Kidney tubule cell (primary cell): ENCODE data around the gene RSPH6A.
A peak's percentile ranks its signal among the peaks of the same experiment; 100 is the strongest.
"Not testable (repeated sequence)": the region's sequence is repeated elsewhere in the genome, so short reads cannot be mapped to it uniquely, and the experiment has no call there.

ENCODE experiments used
- DNase-seq: peaks from one replicate; pipeline ENCODE4 v3.0.0-alpha.2; 2018; ENCODE audit warnings: low spot score

Gene RSPH6A

DNA sequence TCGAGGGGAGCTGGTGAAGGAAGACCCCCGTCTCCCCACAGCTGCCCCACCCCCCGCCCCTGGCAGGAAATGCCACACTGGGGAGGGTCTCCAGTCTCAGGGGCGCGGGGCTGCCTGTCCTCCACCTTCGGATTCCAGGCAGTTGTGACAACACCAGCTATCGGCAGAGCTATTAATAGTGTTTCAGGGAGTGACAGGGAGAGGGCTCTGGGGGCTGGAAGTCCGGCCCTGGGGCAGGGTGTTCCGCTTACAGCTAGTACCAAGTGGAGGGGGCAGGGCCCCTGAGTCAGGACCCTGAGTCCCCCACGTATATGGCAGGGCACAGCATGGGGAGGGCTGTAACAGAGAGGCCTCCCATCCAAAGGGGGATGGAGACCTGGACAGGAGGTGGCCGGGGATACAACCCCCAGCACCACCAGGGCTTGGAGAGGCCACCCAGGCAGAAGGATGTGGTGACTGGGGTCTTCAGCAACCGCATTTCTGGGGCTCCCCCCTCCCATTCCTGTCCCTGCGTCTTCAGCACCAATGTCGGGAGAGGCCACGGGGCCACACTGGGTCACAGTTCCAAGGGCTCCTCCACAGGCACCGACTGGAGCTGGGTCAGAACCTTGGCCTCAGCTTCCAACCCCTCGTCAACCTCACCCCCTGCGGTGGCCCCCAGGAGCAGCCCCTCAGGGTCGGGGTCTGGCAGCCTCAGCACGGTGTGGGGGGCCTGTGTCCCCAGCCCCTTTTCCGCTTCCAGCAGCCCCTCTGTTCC, 50.0 kb downstream of the RSPH6A start:
- DNase-seq = no peak

- no peak for DNase-seq
These were observed 50.6 kb downstream of the RSPH6A start for GRCh38 chr19:45764475-45764874.

- DNase-seq = no peak
These were observed 51.3 kb downstream of the RSPH6A start for GRCh38 chr19:45763691-45764294.

- no peak for DNase-seq
These were observed 52.1 kb downstream of the RSPH6A start for GRCh38 chr19:45762870-45763631.

DNA sequence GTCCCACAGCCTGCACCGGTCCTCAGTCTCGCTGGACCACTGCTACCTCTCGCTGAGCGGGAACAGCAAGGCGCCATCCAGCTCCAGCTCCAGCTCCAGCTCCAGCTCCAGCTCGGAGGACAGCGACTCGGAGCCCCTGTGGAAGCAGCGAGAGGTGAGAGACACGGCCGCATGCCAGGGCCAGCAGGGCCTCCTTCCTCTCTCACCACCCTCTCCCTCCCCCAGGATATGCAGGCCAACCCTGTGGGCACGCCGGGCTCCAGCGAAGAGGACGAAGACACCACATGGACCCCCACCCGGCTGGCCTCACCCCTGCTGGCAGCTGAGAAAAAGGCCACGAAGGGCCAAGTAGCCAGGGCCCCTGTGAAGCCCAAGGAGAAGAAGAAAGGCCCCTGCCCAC, 53.4 kb downstream of the RSPH6A start:
- no peak for DNase-seq

DNA sequence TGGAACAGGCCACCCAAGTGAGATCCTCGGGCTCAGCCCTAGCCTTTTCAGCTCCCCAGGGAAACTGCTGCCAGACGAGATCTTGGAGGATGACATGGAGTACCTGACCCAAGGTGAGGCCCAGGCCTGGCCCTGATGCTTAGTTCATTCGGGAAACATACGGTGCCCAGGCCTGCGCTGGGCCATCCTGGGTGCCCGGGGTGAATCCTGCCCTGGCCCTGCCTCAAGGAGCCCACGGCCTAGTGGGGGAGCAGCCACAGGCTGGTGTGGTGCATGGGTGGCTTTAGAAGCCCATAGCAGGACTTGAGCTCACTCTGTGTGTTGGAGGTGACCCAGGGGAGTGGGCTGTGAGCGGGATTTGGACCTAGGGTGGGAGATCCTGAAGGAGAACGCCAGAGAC, 56.2 kb downstream of the RSPH6A start:
- no peak for DNase-seq

DNA sequence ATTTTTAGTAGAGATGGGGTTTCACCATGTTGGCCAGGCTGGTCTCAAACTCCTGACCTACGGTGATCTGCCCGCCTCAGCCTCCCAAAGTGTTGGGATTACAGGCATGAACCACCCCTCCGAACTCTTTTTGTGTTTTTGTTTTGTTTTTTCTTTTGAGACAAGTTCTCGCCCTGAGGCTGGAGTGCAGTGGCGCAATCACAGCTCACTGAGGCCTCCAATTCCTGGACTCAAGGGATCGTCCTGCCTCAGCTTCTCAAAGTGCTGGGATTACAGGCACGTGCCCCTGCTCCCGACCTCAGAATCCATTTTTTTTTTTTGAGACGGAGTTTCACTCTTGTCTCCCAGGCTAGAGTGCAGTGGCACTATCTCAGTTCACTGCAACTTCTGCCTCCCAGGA, 57.4 kb downstream of the RSPH6A start:
- DNase-seq = no peak

- DNase-seq = no peak
These were observed 60.8 kb downstream of the RSPH6A start for GRCh38 chr19:45754323-45754722.

GRCh38 chr19:45753548-45753947, 61.6 kb downstream of the RSPH6A start:
- DNase-seq = no peak

GRCh38 chr19:45752639-45753038, 62.5 kb downstream of the RSPH6A start:
- DNase-seq = peak; percentile 17

GRCh38 chr19:45751483-45751882, 63.6 kb downstream of the RSPH6A start:
- not testable (repeated sequence) for DNase-seq

DNA sequence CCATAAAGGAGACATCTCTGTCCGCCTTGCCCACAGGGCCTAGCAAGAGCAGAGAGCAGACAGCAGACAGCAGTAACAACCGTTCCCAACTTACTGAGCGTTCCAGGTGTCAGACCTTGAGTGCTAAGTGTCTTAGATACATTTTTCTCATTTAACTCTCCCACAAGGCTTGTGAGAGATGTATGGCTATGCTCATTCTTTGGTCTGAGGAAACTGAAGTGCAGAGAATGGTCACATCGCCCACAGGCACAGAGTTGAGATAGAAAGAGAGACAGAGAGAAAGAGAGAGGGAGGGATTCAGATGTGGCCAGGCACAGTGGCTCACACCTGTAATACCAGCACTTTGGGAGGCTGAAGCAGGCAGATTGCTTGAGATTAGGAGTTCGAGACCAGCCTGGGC, 67.6 kb downstream of the RSPH6A start:
- DNase-seq = no peak

DNA sequence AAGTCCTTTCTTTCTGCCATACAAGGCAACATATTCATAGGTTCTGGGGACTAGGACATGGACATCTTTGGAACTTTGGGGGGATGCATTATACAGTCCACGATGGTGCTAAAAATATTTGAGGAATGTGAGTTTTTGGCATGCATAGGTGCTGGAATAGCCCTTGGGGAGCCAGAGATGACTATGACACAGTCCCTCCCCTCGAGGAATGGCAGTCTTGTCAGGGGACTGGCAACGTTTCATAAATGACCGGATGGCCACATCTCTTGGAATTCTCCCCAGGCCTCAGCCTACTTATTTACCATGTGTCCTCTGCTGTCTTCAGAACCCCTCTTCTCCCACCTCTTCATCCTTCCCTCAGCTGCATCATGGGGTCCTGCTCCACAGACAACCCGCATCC, 68.2 kb downstream of the RSPH6A start:
- no peak for DNase-seq
